Islet precursor cell (in vitro differentiated cells): Measurements from ENCODE around the gene LRRC49.
"Not testable (repeated sequence)": the region's sequence is repeated elsewhere in the genome, so short reads cannot be mapped to it uniquely, and the experiment has no call there.

Experiments used
- DNase-seq: peaks from one replicate; pipeline ENCODE4 v3.0.0-alpha.2; 2018

Gene LRRC49

DNA sequence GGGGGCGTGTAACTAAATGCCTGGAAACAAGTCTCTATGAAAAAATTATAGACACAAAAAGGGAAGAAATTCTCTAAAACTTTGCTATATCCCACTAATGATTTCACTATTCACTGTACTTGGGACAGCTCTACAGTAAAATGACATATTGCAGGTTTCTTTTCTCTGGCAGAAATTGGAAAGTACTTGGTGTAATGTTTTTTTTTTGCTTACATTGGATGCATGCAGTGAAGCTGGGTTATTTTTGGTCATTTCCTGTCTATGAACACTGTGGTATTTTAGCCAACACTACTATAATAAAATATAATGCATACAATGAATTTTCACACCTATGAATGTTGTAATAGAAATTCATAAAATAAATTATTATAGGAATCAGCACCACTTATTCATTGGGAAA, 109.7 kb downstream of the LRRC49 start:
- DNase-seq = no peak

DNA sequence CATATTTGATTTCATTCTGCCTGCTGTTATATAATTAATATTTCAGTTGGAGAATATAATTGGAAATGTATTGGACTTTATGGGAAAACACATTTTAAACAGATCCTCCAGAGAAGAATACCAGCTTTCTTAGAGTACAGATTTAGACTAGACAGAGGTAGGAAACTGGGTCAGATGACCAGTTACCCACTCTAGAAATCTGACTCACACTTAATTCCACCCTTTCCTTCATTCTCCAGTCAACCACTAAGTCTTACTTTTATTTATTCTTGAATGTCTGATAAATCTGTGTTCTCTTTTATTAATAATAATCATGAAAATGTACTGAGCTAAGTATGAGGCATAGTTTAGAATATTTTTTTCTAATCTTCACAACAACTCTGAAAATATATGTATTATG, 110.7 kb downstream of the LRRC49 start:
- no peak for DNase-seq

DNA sequence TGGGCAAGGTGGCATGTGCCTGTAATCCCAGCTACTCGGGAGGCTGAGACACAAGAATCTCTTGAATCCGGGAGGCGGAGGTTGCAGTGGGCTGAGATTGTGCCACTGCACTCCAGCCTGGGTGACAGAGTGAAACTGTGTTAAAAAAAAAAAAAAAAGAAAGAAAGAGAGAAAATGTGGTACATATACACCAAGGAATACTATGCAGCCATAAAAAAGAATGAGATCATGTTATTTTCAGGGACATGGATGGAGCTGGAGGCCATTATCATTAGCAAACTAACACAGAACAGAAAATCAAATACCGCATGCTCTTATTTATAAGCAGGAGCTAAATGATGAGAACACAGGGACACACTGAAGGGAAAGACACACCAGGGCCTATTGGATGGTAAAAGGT, 111.9 kb downstream of the LRRC49 start:
- DNase-seq = not testable (repeated sequence)

DNA sequence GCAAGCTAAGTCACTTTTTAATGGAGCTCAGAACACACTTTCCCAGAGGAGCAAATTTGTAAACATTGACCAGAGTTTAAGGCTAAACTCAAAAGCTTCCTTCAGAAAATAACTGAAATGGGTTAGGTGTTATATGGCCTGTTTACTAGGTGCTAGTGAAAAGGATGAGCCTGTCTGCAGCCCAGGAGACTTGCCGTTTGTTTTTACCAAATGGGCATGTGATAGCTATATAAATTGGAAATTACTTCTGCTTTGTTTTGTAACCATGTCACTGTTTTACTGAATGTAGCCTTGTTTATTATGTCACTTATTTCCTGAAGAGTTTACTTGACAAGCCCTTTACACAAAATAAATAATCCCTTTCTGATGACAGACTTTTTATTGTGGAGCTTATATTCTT, 113.3 kb downstream of the LRRC49 start:
- DNase-seq = no peak

DNA sequence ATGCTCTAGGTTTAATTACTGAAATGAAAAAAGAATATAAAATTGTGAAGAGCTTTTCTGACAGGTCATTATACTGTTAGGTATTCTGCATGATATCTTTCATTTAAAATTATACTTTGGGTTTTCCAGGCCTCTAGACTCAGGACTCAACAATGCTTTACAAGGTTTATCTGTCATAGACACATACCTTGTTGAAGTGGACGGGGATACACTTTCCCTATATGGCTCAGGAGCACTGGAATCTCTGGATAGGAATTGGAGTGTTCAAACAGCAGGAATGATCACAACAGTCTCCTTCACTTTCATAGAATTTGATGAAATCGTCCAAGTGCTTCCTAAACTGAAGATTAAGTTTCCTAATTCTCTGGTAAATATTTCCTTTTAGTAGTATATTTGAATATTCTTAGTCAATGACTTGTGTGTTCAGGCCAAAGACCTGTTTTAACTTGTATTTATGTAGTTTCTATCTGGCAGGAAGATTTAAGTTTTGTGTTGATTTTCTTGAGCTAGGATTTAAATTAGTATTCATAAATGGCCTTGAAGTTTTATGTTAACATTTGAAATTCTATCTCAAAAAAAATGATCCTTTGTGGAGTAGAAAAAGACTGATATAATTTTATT, 115.7 kb downstream of the LRRC49 start:
- no peak for DNase-seq

DNA sequence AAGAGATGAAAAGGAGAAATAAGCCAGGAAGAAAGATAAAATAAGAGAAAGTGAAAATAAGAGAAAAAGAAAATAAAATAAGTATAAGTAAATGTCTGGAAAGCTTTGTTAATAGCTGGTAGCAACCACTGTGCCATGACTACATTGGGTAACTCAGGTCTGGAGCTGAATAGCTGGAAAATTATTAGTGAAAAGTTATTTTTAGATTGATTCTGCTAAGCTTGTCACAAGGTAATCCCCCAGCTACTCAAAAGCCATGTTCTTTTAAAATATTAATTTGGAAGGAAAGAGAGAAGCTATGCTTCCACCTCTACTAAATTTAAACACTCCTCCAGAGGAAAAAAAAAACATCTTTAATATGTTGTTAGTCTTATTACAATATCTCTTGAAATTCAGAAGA, 117.8 kb downstream of the LRRC49 start:
- DNase-seq = no peak

DNA sequence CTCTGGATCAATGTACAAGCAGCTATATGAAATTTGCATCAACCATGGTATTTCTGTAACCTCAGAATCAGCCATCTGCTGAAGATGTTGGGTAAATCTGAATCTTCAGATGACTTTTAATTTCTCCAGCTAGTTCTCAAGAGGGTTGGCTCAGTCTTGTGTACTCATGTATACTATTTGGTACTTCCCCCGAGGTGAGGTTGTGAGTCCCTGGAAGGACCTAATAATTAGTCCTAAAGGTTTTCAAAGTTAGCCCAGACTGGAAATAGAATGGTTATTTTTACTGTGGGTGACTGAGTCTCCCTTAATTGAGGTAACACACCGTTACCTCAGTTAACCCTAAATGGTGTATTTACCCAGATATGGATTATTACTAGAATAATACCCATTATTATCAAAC, 118.4 kb downstream of the LRRC49 start:
- DNase-seq = no peak

DNA sequence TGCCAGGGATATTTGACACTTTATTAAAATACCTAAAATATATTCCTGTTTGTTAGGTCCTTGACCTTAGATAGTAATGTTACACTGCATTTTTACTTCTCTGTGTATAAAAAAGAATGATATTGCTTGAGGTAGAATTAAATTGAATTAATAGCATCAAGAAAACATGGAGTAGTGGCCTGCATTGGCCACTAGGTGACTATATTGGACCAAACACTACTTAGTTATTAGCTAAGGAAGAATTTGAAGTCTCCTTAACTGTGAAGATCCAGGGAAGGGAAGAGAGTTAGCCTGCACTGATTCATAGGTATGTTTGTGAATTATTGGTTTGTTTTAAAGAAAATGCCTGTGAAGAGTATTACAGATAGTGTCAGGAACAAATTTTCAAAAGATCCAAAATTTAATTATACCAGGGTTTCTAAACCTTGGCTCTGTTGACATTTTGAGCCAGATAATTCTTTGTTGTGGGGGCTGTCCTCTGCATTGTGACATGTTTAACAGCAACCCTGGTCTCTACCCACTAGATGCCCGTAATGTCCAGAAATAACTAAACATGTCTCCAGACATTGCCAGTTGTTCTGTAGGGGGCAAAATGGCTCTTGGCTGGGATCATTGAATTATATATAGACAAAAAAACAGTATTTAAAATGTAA, 119.0 kb downstream of the LRRC49 start:
- DNase-seq = no peak

DNA sequence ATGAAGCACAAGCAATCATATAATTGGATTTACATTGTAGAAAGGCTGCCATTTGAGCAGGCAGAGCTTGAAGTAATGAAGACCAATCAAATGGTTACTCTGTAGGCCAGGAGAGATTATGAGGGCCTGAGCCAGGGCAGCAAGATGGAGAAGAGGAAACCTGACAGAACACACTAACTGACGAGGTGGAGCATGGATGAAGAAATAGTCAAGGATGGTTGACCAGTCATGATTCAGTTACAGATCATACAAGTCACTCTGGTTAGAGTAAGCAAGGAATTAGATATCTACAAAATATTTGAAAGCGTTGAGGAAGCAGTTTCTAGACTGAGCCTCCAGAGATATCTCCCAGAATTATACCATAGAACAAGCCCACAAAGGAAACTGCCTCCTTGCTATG, 120.8 kb downstream of the LRRC49 start:
- no peak for DNase-seq

DNA sequence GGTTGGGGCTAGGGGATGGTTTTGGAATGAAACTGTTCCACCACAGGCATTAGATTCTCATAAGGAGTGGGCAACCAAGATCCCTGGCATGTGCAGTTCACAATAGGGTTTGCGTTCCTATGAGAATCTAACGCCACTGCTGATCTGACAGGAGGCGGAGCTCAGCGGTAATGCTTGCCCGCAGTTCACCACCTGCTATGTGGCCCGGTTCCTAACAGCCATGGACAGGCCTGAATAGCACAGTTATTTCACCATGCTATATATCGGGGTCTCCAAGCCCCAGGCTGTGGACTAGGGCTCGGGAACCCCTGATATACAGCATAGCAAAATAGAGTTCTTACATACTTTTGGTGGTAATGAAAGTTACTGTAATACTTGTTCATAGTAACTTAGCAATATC, 122.7 kb downstream of the LRRC49 start:
- DNase-seq = no peak

DNA sequence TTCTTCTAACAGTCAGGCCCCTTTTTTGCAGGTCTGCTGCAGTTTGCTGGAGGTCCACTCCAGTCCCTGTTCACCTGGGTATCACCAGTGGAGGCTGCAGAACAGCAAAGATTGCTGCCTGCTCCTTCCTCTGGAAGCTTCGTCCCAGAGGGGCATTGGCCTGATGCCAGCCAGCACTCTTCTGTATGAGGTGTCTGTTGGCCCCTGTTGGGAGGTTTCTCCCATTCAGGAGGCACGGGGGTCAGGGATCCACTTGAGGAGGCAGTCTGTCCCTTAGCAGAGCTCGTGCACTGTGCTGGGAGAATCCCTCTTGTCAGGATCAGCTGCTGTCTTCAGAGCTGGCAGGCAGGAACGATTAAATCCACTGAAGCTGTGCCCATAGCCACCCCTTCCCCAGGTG, 138.6 kb downstream of the LRRC49 start:
- not testable (repeated sequence) for DNase-seq

DNA sequence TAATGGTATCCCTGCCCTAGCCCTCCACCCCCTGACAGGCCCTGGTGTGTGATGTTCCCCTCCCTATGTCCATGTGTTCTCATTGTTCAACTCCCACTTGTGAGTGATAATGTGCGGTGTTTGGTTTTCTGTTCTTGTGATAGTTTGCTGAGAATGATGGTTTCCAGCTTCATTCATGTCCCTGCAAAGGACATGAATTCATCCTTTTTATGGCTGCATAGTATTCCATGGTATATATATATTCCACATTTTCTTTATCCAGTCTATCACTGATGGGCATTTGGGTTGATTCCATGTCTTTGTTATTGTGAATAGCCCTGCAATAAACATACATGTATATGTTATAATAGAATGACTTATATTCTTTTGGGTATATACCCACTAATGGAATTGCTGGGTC, 142.9 kb downstream of the LRRC49 start:
- not testable (repeated sequence) for DNase-seq

DNA sequence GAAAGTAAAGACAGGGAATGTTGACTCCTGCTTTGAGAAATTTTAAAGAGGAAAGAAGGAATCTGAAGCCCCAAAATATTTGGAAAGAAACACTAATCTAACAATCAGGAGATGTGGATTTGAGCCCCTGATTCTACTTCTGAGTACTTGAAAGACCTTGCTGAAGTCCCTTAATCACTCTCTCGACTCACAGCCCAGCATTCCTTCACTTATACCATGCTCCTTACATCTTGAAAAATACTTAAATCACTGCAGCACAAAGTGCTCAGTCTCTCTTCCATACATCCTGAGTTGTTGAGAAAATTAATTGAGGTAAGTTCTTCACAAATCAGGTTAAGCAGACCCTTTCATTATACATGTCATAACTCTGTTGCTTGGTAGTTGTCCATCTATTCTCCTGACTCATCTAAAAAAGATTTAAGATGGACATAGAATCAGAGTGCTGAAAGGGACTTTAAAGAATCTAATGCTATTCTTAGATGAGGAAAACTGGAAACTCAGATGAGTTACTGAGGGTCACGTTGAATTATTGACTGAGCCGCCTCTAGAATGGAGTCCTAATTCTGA, 149.8 kb downstream of the LRRC49 start:
- no peak for DNase-seq

DNA sequence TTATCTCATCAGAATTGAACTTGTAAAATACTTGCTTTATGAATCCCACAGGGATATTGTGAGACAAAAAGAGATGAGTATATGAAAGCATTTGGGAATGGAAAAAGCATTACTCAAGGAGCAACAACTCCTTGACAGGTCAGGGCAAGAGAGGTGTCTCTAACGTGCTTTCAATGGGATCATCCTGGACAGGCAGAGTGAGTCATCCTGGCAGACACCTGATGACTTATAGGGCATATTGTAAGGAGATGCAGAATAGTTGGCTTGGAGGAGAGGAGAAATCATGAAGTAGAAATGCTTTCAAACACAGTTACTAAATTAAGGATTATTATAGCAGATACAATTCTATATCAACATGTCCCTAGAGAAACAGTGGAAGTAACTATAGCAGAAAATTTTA, 150.7 kb downstream of the LRRC49 start:
- no peak for DNase-seq

DNA sequence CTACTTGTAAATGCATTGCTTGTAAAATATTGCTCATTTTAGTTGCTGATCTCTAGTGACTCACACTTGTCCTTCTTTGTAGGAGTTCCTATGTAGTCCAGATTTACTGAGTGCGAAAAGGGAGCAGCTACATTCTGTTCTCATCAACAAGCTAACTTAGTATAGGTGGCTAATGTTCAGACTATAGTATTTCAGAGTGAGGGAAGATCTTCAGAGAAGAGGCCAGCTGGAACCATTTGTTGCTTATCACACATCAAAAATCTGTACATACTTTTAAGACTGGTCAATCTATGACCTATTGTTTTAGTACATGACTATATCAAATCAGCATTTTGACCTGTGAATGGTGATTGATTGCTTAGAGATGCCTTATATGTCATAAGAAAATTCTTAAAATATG, 151.4 kb downstream of the LRRC49 start:
- no peak for DNase-seq

DNA sequence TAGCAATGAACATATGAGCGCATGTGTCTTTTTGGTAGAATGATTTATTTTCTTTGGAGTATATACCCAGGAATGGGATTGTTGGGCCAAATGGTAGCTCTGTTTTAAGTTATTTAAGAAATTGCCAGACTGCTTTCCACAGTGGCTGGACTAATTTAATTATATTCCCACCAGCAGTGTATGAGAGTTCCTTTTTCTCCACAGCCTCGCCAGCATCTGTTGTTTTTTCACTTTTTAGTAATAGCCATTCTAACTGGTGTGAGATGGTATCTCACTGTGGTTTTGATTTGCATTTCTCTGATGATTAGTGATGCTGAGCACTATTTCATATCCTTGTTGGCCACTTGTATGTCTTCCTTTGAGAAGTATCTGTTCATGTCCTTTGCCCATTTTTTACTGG, 153.5 kb downstream of the LRRC49 start:
- DNase-seq = not testable (repeated sequence)

DNA sequence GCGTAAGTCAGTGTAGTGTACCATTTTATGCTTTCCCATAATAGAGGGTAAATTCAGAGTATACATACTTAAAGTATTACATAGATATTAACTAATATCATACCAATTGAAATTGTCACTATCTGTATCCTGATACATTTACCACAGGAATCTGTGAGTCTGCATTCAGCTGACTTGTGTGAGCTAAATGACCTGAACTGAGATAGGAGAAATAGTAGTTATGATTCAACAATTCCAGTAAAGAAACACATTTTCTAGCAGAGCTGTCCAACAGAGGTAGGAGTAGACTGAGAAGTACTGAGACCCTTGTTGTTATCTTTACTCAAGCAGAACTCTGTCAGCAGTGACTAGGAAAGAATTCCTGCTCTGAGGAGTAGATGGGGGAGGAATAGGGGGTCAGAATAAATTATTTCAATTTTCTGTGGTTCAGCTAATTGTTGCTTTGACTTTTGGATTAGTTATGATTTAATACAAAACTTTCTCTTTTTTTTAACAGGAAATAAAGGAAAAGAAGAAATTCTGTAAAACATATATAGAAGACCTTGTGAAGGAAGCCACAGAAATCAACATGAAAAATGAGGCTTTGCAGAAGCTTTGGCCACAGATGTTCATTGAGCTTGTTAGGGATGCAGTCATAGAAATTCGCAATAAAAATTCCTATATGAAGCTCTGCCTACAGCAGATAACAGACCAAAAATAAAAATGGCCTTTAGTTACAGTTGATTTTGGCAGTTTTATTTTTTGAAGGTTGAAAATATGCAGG, 156.5 kb downstream of the LRRC49 start:
- no peak for DNase-seq

DNA sequence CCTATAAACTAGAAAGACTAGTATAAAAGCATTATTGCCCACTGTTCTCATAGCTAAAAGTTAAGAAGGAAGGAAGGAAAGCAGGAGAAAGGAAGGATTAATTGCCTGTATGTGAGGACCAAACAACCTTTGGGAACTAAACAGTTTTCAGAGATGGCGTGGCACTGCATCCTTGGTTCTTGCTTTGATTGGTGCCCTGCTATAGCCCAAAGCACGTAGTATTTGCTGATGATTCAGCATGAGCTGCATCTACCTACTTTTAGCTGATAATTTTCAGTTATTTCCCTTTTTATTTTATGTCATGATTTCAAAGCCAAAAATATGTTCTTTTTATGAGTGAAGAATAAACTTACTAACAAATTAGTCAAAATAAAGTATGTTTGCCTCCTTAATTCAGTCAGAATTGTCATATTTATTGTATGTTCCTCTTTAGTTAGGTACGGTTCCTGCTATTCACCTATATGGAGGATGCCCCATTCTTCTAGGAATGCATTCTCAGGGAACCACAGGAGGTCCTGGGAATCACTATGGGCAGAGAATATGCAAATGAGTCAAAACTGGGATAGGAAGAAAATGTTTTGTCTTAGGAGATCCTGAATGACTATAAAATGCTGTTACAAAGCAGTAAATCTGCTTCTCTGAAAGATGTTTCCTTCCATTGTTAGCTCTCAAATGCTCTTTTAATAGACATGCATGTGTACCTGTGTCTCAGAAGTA, 157.2 kb downstream of the LRRC49 start:
- DNase-seq = no peak

DNA sequence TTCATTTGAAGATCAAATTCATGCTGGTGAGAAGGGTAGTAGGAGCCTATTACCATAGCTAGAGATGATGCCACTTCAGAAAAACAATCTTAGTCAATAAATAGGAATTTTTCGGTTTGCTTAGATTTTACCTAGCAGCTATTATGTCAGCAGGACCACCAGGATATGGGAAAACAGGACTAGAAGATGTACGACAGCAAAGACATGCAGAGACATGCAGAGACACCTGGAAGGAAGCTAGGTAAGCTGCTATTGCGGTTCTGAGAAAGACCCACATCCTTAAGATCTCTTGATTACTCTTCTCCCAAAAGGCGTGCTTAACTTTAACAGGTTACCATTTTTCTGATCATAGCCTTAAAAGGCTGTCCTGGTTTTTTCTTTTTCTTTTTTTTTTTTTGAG, 157.8 kb downstream of the LRRC49 start:
- no peak for DNase-seq

DNA sequence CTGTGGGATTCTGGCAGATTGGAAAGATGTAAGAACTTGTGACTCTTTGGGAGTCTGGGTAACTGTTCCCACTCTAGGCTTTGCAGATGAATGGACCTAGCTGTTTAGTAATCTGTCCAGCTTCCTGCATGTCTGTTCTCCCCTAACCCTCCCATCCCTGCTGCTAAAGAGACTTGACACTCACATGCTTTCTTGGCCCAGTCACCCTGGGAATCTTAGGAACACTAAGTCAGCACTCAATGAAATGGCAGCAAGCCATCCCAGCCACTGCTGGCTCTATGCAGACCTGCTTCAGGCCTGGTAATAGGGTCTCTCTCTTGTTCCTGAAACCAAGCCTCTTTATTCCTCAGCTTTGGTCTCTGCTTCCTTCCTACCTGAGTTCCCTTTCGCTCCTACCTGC, 158.9 kb downstream of the LRRC49 start:
- DNase-seq = no peak

DNA sequence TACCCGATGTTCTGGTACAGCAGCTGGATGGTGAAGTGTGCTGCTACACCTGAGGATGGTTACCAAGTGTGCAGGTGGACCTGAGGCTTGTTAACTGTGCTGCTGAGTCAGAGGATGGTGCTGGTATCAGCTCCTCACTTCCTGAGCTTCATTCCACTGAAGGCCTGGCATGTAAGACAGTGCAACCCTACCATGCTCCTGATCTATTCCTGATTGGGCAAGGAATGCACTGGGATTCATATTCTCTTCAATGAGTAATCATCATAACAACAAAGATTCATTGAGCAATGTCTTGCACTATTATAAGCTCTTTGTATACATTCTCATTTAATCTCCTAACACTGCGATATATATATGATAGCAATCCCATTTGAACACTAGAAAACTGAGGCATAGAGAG, 159.7 kb downstream of the LRRC49 start:
- DNase-seq = no peak

DNA sequence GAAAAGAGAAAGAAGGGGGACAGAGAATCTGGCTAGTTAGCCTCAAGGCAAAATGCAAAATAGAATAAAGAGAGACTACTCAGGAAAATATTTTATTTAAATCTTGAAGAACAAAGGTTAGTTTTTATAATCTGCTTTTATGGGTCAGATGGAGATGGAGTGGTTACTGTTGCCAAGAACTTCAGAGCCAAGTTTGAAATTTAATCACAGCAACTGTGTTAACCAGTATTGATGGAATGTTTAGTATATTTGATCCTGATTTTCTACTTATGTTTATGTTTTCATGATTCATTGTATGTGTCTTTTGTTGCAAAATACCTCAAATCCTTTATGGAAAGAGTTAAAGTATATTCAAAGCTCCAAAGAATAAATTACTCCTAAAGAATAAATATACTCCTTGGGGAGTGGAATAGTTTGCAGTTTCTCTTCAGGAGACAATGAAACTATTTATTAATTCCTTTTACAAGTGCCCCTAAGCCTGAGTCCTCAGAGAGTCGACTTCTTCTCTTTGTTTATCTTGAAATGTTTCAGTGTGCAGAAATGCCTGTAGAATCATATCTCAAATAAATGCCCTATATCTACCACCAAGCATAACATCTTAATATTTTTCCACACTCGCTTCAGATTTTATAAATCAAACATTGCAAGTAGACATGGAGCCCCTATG, 161.8 kb downstream of the LRRC49 start:
- DNase-seq = no peak

DNA sequence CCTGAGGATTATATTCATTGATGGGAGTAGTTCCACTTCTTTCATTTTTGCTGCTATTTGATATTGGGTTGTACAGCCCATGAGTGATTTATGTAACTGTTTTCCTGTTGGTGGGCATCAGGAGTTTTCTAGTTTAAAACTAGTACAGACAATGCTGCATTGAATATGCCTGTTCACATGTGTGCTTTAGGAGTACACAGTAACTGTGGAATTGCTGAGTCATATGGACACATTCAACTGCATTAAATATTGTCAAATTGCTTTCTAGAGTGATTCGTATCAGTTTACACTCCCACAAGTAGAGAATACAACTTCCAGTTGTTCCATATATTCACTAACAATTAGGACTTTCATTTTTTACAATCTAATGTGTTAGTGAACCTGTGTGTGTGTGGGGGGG, 162.8 kb downstream of the LRRC49 start:
- DNase-seq = no peak
